ENCODE data around the gene HSD17B4. TPM values are rescaled to one million over a fixed set of nuclear protein-coding genes. Genes with fewer than 3 reads are reported as not detected.

HSD17B4 gene
- total and polyA plus RNA-seq, 2 of the 13 experiments (the other 11 are each of a cell fraction or from before 2014, with no cell fraction given) = 178 to 399 TPM

DNA sequence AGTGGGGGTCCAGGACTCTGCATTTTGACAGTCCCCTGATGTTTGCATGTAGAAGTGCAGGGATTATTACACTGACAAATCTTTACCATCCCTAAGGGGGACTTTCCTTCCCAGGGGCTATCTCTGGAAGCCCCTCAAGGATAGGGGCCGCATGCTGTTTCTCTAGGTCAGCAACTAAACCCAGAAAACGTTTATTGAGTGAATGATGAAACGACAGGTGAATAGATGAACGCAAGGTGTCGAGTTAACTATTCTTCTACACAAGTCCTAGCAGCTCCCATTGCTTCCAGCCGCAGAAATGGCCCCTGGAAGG is 281 bp upstream of the HSD17B4 start (continued):
- TF ChIP-seq CHD4 (IDR thresholded peaks at IDR 0.05; ENCODE audit: borderline replicate concordance, low read length) (no peak), ZNF367 (CRISPR knock-in tag; IDR thresholded peaks at IDR 0.05; ENCODE audit: borderline replicate concordance) (no peak), KLF11 (CRISPR knock-in tag; IDR thresholded peaks at IDR 0.05) (no peak), EP300 (IDR thresholded peaks at IDR 0.05; ENCODE audit: low read depth in 2 of 2, low read length in 2 of 2) (no peak), EP300 (CRISPR knock-in tag; IDR thresholded peaks at IDR 0.05; ENCODE audit: borderline replicate concordance) (no peak), KDM4B (CRISPR knock-in tag; IDR thresholded peaks at IDR 0.05) (no peak)
- TF ChIP-seq, protein P1, sequence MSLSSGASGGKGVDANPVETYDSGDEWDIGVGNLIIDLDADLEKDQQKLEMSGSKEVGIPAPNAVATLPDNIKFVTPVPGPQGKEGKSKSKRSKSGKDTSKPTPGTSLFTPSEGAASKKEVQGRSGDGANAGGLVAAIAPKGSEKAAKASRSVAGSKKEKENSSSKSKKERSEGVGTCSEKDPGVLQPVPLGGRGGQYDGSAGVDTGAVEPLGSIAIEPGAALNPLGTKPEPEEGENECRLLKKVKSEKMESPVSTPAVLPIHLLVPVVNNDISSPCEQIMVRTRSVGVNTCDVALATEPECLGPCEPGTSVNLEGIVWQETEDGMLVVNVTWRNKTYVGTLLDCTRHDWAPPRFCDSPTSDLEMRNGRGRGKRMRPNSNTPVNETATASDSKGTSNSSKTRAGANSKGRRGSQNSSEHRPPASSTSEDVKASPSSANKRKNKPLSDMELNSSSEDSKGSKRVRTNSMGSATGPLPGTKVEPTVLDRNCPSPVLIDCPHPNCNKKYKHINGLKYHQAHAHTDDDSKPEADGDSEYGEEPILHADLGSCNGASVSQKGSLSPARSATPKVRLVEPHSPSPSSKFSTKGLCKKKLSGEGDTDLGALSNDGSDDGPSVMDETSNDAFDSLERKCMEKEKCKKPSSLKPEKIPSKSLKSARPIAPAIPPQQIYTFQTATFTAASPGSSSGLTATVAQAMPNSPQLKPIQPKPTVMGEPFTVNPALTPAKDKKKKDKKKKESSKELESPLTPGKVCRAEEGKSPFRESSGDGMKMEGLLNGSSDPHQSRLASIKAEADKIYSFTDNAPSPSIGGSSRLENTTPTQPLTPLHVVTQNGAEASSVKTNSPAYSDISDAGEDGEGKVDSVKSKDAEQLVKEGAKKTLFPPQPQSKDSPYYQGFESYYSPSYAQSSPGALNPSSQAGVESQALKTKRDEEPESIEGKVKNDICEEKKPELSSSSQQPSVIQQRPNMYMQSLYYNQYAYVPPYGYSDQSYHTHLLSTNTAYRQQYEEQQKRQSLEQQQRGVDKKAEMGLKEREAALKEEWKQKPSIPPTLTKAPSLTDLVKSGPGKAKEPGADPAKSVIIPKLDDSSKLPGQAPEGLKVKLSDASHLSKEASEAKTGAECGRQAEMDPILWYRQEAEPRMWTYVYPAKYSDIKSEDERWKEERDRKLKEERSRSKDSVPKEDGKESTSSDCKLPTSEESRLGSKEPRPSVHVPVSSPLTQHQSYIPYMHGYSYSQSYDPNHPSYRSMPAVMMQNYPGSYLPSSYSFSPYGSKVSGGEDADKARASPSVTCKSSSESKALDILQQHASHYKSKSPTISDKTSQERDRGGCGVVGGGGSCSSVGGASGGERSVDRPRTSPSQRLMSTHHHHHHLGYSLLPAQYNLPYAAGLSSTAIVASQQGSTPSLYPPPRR (CRISPR knock-in tag; IDR thresholded peaks at IDR 0.05; ENCODE audit: borderline replicate concordance) = no peak

- peaks cover 35% of the 10 kb centered on the region for H3K4me1 ChIP-seq (ENCODE audit: insufficient read depth, low read length)
- H4K20me1 ChIP-seq (ENCODE audit: insufficient read depth, low read length) = 0 out of 2 replicates have a peak, but pooled peaks cover 3% of the 10 kb centered on the region
- 1% methylated on average over 12 of the region's 12 CpGs for WGBS (ENCODE audit: low lambda C conversion rate)
- intact Hi-C loops (cut with micrococcal nuclease; ENCODE audit: unreplicated experiment) (loop anchor here (2.0 kb wide), 1 partner anchor 14 kb away; no protein-coding TSS in a partner anchor), in situ Hi-C loops (cut with HindIII; ENCODE audit: extremely low pct_ligation_motif_present, low pct_unique_long_range_greater_than_20kb) (loop anchor here (25.0 kb wide), 1 partner anchor 284 kb away; no protein-coding TSS in a partner anchor)
- 0 out of 5 replicates have a peak, but pooled peaks cover 0 to 6% of the 10 kb centered on the region in 2 experiments for H3K36me3 ChIP-seq (replicated peaks in 1 of 2; ENCODE audit: control insufficient read depth in 1 of 2, insufficient read depth in 2 of 2, low read length in 2 of 2)
- peak overlapping the region; percentile 81 for H3K4me2 ChIP-seq (ENCODE audit: low read depth, low read length)
- H3K79me2 ChIP-seq (ENCODE audit: insufficient read depth, low read length) = peaks cover 36% of the 10 kb centered on the region
- H3K9ac ChIP-seq (ENCODE audit: insufficient read depth, low read depth, low read length) = peak overlapping the region; percentile 99
- no peaks in the 10 kb centered on the region for H3K9me3 ChIP-seq (ENCODE audit: low read length)
- ATAC-seq (peak; percentile 47), DNase-seq (ENCODE audit: low spot score) (no peak), FAIRE-seq (no peak)
- no peak overlapping the region for H2AFZ ChIP-seq (ENCODE audit: low read length)
- no TSS peak for BruUV-seq (replicated peaks)
- H3K27ac ChIP-seq (ENCODE audit: extremely low read length, insufficient read depth, low read length) = peak overlapping the region; percentile 100
- CTCF ChIA-PET (ENCODE audit: low intra/inter-chr PET ratio, low total read pairs) = no interaction called here
- no peaks in the 10 kb centered on the region; a peak in 1 of 5 replicates for H3K27me3 ChIP-seq (ENCODE audit: control insufficient read depth in 1 of 2, insufficient read depth in 2 of 2, low read length in 2 of 2)
- peak overlapping the region; percentile 89 to 98 (median 97) for H3K4me3 ChIP-seq (replicated peaks in 1 of 3; ENCODE audit: insufficient read depth in 1 of 3, low read depth in 2 of 3, low read length in 3 of 3)
- POLR2A ChIA-PET = interaction anchor here (0.9 to 2.7 kb wide), 4 partner anchors 10 to 71 kb away, joined by 3 to 25 read pairs (median 6); no protein-coding TSS in a partner anchor
- no peak for TF ChIP-seq THAP8 (CRISPR knock-in tag; IDR thresholded peaks at IDR 0.05; ENCODE audit: borderline replicate concordance)
- TF ChIP-seq ZNF615 (CRISPR knock-in tag; IDR thresholded peaks at IDR 0.05; ENCODE audit: borderline replicate concordance) = 0 out of 2 replicates have a peak, but pooled peaks have one; percentile 34
- TF ChIP-seq ZNF274 (CRISPR knock-in tag; IDR thresholded peaks at IDR 0.05) = no peak
- no peak for TF ChIP-seq SYNCRIP (IDR thresholded peaks at IDR 0.05; ENCODE audit: insufficient read depth, low read depth, low read length)
- 0 out of 2 replicates have a peak, but pooled peaks have one; percentile 9 for TF ChIP-seq ZNF691 (CRISPR knock-in tag; IDR thresholded peaks at IDR 0.05; ENCODE audit: borderline replicate concordance, low read depth)
- TF ChIP-seq NFIC (IDR thresholded peaks at IDR 0.05; ENCODE audit: low read length) = peak; percentile 6
- no peak for TF ChIP-seq KDM5B (CRISPR knock-in tag; IDR thresholded peaks at IDR 0.05; ENCODE audit: borderline replicate concordance)
- TF ChIP-seq NCOR1 (IDR thresholded peaks at IDR 0.05; ENCODE audit: borderline replicate concordance, low read length) = 0 out of 2 replicates have a peak, but pooled peaks have one; percentile 5
- TF ChIP-seq GATAD2A (CRISPR knock-in tag; IDR thresholded peaks at IDR 0.05) = peak; percentile 7; the same call in 1 of the 2 replicates
Observed at GRCh38 chr5:119453040-119453373, 710 bp downstream of the HSD17B4 start.
